GM18505 (cell line): ENCODE data around the gene VPS54.

Source experiments
- ATAC-seq: cut with Tn5 transposase; IDR thresholded peaks from one replicate; pipeline ENCODE4 v1.9.1; 2021; ENCODE audit not compliant: unreplicated experiment
- POLR2A ChIP-seq: IDR thresholded peaks from 4 replicates; pipeline ENCODE4 v1.6.1; 2011; ENCODE audit warnings: borderline replicate concordance; ENCODE audit not compliant: insufficient read depth, insufficient read length; ENCODE audit errors: extremely low read depth

Gene VPS54

DNA sequence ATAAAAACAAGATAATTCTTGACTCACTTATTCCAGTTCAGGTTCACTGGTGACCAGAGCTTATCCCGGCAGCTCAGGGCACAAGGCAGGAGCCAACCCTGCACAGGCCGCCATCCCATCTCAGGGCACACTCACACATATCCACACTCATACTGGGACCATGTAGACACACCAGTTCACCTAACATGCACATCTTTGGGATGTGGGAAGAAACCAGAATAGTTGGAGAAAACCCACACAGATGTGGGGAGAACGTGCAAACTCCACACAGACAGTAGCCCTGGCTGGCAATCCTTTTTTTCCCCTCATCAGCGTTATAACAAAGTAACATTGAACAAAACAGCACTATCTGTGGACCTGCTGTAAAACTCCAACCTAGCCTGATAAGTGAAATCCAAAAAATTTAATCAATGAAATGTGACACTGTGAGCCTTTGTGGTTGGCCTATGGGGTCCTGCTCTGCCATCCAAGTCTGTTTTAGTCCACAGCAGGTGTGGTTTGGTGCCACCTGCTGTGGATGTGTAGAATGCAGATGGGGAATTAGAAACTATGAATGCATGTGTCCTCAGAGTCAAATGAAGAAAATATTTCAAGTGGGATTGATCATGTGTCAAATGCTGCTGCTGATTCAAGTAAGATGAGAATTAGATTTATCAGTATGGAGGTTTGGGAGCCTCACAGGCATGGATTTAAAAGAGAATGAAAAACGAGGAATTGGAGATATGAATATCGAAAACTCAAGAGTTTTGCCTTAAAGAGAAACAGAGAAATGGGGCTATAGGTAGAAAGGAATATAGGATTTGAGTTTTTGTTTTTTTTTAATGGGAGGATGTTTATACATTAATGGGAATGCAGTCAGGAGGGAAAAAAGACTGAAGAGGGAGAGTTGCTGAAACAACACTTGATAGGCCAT, 130.5 kb downstream of the VPS54 start:
- peak; percentile 66 for ATAC-seq
- no peak for TF ChIP-seq POLR2A

DNA sequence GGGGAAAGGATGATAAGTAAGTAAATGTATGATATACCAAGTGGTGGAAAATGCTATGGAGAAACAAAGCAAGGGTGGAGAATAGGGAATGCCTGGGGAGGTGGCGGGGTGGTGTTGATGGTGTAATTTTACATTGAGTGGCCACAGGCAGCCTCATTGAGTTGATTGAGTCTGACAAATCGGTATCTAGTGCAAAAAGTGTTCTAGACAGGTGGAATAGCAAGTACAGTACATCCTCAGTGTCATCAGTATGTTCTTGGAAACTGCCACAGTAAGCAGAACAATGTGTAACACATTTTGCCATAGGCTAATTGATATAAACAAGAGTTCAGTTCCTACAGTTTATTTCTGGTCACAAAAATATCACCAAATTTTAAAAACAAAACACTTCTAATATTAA, 131.2 kb downstream of the VPS54 start:
- no peak for ATAC-seq

DNA sequence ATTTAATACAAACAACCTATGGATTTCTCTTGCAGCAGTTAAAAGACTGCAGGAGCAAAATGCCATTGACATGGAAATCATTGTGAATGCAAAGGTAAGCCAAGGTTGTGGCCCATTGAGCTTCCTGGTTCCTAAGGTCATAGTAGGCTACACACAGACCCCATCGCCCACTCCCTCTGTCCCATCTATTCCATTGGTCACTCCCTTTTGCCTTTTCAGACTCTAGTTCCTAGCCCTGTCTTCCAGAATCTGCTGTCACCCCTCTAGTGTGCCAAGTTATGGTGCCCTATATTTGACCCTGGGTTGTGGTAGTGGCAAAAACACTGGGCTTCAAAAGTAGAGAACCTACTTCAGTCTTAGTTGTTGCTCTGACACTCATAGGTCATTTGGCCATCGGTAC, 132.8 kb downstream of the VPS54 start:
- no peak for TF ChIP-seq POLR2A
- no peak for ATAC-seq

More for the DNA sequence above, 131.2 kb downstream of the VPS54 start:
- no peak for TF ChIP-seq POLR2A

DNA sequence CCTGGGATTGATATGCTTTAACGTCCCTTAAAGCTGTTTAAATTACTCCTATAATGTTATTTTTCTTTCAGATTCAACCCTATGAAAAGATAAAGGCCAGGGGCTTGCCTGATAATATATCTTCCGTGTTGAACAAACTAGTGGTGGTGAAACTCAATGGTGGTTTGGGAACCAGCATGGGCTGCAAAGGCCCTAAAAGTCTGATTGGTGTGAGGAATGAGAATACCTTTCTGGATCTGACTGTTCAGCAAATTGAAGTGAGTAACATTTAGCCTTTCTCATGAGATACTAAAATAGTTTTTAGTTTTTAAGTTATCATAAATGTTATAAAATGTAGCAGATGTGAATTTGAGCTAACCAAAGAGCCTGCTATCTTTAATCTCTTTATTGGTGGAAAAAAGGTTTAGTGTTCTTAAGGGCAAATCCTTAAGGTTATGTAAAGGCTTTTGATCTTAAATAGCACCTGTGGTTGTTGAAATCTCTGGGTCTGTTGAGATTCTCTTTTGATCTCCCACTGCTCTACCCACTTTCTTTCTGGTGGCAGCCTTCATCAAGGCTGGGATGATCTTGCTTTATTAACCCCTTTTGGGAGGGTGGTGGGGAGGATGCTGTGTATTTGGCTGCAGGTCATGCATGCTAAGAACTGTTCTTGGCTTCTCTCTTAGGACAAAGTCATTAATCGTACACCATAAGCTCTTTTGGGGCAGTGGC, 136.7 kb downstream of the VPS54 start:
- ATAC-seq = no peak
- no peak for TF ChIP-seq POLR2A

DNA sequence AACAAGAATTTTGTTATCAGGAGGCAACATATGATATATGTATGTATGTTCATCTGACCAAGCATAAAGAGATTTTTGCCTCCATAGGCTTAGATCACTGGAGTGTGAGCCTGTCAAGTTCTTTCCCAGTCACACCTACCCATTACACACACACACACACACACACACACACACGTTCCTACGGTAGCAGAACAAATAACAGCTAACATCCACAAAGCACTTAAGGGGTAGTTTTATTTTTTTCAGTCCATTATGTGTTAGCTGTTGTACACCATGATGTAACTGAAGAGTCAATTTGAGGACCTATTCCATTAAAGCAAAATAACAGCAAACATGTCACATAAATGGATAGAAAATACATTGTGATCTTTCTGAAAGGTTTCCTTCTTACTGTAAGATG, 138.0 kb downstream of the VPS54 start:
- no peak for ATAC-seq
- TF ChIP-seq POLR2A = no peak

DNA sequence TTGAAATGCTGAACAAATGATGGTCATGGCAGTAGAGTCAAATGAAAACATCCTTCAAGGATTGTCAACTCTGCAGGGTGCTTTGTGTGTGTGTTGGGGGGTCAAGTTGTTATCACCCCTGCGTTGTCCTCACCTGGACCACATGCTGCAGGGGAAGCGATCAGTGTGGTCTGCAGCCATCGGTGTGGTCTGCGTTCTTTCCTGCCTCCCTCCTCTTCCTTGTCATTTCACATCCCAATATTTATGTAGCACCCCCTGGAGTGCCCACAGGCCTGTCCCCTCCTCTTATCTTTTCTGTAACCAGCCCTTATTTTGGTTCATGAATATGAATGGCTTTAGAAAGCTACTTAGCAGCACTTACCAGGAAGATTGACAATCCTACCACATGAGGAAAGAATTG, 138.6 kb downstream of the VPS54 start:
- no peak for ATAC-seq
- no peak for TF ChIP-seq POLR2A

DNA sequence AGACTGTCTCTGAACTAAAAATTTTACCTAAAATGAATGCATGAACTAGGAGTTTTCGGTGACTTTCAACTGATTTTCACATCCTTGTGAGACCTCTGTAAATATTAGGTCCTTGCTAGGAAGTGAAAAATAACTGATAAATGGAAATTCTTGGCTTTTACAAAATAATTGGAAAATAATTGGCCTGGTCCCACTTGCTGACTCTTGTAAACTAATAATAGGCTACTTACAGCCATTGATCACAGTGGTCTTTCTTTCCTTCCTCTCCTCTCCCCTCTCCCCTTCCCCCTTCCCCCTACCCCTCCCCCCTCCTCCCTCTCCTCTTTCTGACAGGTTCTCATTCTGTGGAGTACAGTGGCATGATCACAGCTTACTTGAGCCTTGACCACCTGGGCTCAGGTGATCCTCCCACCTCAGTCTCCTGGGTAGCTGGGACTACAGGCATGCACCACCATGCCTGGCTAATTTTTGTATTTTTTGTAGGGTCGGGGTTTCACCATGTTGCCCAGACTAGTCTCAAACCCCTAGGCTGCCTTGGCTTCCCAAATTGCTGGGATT, 139.3 kb downstream of the VPS54 start:
- no peak for TF ChIP-seq POLR2A
- no peak for ATAC-seq

DNA sequence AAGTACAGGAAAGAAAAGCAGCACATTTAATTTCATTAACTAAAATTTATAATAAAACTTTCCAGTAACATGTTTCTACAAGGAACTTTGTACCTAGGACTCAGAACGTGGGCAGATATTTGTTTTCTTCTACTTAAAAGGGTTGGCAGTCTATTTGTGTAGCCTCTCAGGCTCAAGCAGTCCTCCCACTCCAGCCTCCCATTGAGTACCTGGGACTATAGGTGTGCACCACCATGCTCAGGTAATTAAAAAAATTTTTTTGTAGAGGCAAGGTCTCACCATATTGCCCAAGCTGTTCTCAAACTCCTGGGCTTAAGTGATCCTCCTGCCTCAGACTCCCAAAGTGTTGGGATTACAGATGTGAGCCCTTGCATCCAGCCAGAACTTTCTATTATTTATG, 140.7 kb downstream of the VPS54 start:
- TF ChIP-seq POLR2A = no peak
- ATAC-seq = no peak

DNA sequence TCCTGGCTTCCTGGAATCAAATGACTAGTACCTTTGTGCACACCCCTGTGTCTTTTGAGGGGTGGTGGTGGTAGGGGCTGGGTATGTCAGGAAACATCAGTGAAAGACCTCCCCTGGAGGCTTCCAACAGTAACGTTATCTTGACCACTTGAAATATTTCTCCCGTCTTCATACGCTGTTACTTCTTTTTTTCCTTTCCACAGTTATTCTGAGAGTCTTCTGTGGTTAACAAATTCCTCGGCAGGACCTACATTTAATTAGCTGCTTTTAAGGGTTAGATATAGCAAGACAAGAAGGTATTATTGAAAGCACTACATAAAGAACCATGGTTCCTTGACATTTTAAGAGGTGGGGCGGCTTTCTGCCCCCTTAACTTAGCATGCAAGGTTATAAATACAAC, 142.9 kb downstream of the VPS54 start:
- ATAC-seq = no peak
- TF ChIP-seq POLR2A = no peak

DNA sequence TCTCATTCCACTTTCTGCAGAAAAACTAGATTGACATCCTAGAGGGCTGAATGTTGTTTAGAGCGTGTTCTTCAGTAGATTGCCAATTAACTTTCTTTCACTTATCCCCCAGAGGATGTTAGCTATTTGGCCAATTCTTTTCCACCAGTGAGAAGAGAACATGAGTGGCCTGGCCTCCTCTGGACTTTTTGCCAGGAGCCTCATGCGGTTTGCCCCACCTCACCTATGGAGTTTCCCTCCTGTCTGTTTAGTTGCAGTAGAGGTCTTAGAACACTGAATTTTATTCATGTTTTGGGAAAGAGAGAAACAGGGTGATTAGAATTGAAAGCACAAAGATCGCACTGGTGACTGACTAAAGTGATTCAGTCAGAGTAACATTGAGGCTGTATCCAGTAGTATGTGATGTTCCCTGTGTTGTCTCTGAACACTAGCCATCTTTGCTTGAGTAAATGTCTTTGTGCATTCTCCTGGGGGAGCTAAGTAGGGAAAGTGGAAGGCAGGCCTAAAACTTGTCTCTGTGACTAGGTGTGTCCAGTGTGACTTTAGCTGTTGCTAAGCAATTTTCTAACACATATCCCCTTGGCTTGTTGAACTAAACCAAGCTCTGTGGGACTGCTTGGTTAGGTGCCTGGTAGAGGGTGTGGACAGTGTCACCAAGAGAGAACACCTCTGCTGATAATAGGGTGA, 143.5 kb downstream of the VPS54 start:
- ATAC-seq = no peak
- no peak for TF ChIP-seq POLR2A

DNA sequence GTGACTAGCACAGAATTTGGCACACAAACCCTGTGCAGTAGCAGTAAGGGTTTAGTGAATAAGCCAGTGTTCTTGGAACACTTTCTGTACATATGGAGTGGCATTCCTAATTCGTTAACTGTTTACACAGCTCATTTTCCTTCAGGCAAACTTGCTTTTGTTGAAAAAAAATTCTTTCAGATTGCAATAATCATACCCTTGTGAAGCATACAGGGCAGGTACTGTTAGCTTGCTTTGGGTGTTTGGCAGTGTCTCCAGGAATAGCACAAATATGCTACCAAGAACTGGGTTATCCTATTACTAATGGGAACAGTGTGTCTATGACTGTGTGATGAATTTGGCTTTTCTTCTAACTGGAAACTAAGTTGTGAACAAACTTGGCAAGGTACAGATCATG, 144.1 kb downstream of the VPS54 start:
- no peak for TF ChIP-seq POLR2A
- no peak for ATAC-seq

DNA sequence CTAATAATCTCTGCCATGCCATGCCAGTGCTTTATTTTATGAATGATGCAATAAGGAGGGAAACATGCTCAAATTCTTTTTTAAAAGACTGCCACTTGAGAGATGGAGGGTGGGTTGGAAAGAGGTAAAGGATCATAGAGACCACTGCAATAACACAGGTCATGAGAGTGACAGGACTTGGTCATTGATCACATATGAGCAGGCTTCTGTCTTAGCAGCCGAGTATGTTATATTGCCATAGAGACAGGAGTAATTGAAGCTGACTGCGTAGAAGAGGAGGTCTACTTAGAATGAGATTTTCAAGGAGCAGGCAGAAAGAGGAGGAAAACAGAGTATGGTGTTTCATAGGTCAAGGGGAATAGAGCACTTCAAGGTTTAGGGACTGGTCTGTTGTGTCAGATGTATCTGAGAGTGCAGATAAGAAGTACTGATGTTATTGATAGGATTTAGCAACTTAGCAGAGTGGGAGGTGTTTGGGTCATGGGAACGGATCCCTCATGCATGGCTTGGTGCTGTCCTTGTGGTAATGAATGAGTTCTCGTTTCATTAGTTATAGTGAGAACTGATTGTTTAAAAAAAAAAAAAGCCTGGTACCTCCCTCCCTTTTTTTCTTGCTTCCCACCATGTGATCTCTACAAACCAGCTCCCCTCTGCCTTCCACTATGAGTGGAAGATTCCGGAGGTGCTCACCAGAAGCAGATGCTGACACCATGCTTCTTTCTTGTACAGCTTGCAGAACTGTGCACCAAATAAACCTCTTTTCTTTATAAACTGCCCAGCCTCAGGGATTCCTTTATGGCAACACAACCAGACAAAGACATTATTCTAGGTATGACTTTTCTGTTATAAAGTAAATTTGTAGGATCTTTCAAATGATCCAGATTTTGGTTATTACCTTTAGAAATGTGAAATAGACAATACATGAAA, 144.8 kb downstream of the VPS54 start:
- no peak for TF ChIP-seq POLR2A

More for the DNA sequence above, 144.8 kb downstream of the VPS54 start:
- ATAC-seq = no peak
